ENCODE data around the gene NLGN1.

Gene NLGN1

GRCh38 chr3:173893835-173894234 lies 496.3 kb downstream of the NLGN1 start:
- no peak for DNase-seq (ENCODE audit: low read depth in 2 of 2, low spot score in 1 of 2)

DNA sequence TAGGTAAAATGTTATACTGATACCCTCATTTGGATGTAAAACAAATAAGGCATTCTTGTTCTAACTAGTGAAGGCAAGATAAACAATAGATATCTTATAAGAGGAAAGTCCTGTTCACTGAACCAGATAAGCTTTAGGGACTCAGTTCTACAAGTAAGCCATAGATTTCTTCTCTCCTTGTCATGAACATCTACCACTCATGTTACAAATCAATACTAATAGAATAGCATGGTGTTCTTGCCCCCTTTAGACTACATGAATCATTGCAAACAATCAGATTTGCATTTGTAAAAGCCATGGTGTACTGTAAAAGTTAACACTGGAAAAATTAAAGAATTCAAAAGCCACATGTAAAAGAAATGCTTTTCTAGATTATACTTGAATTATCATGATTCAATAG lies 500.1 kb downstream of the NLGN1 start:
- DNase-seq (ENCODE audit: low read depth in 2 of 2, low spot score in 1 of 2), result no peak

GRCh38 chr3:173901649-173902048 lies 504.1 kb downstream of the NLGN1 start:
- DNase-seq (ENCODE audit: low read depth in 2 of 2, low spot score in 1 of 2), result no peak

- no peak for DNase-seq (ENCODE audit: low read depth in 2 of 2, low spot score in 1 of 2)
Observed at GRCh38 chr3:173902401-173902800, 504.9 kb downstream of the NLGN1 start.

- no peak for DNase-seq (ENCODE audit: low read depth in 2 of 2, low spot score in 1 of 2)
Observed at GRCh38 chr3:173902871-173903270, 505.3 kb downstream of the NLGN1 start.

GRCh38 chr3:173905381-173905780 lies 507.8 kb downstream of the NLGN1 start:
- DNase-seq (ENCODE audit: low read depth in 2 of 2, low spot score in 1 of 2), result no peak

- DNase-seq (ENCODE audit: low read depth in 2 of 2, low spot score in 1 of 2), result no peak
Observed at GRCh38 chr3:173911446-173911845, 513.9 kb downstream of the NLGN1 start.

DNA sequence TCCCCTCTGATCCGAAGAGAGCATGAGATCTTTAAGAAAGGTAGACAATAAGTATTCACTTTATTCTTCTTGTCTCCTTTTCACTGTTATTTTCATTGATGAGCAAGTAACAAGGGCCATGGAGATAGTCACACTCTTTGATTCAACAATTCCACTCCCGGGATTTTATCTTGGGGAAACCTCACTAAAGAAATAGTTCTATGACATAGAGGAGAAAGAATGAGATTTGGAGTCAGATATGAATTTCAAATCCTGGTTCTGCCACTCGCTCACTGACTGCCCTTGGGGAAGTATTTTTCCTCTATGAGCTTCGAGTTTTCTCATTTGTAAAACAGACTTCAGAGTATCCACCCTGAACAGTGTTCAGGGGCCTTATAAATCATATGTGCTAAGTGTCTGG lies 514.6 kb downstream of the NLGN1 start:
- DNase-seq (ENCODE audit: low read depth in 2 of 2, low spot score in 1 of 2), result no peak

GRCh38 chr3:173913397-173913796 lies 515.9 kb downstream of the NLGN1 start:
- DNase-seq (ENCODE audit: low read depth in 2 of 2, low spot score in 1 of 2), result no peak

DNA sequence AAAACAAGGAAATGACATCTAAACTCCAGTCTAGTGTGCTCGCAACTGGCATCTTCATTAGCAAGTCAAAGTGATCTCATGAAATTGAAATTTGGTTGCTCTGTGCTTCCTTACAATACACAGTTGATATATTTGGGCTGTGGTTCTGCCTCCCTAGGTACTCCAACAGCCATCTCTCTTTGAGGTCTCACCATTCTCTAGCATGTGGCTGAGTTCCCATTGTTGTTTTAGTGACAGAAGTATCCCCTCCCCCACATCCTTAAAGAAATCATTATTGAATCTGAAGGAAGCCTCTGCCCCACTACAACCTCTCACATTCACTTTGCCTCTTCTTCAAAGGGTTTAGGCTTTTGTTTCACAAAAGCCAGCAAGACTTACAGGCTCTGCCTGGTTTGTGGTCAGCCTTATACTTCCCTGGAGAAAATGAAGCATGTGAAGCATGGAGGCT lies 516.5 kb downstream of the NLGN1 start:
- no peak for DNase-seq (ENCODE audit: low read depth in 2 of 2, low spot score in 1 of 2)

GRCh38 chr3:173916799-173917198 lies 519.3 kb downstream of the NLGN1 start:
- no peak for DNase-seq (ENCODE audit: low read depth in 2 of 2, low spot score in 1 of 2)

DNA sequence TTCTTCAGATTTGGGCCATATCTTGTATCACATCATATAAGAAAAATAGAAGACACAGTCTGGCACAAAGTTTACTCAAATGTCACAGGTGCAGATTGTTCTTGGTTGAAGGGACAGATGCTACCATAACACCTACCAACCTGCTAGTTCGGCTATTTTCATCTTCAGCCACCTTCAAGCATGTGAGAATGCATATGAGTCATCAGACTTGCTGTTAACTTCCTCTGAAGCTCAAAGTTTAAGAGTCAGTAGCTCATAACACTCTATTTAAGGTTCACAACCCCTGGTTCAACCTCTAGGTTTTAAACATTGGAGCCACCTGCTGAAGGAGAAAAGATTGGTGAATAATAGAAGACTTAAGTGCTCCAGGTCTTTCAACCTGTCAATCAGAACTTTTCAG lies 522.8 kb downstream of the NLGN1 start:
- DNase-seq (ENCODE audit: low read depth in 2 of 2, low spot score in 1 of 2), result no peak

DNA sequence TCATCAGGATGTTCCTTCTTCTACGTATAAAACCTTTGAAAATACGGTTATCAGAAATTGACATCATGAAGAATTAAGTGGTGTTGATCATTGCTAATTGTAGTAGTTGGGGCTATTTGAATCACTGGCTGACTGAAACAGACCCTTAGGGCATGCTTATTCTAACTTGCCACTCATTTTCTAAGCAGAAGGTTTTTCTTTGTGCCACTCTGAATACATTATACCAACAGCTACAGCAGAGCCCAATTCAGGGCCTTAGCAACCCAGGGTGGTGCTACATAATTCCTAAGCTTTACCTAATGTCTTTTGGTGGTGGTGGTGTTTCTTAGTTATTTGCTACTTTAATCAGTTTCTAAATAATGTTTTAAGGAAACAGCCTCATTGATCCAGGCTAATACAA lies 524.2 kb downstream of the NLGN1 start:
- no peak for DNase-seq (ENCODE audit: low read depth in 2 of 2, low spot score in 1 of 2)

DNA sequence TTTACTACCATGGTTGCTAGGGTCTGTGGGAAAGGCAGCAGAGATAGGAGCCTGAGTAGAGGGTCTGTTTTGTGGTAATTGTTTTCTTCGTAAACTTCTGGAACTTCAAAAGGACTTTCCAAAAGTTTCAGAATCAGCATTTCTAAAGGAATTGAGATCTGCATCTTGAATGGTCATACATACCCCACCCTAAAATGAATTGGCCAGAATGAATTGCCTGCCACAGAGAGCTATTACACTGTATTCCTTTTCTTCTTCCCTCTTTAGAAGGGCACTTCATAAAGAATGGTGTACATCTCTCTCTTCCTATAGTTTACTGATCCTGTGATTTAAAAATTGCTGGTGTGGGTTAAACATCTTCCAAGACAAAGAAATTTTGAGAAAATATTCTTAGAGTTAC lies 525.7 kb downstream of the NLGN1 start:
- DNase-seq (ENCODE audit: low read depth in 2 of 2, low spot score in 1 of 2), result no peak

DNA sequence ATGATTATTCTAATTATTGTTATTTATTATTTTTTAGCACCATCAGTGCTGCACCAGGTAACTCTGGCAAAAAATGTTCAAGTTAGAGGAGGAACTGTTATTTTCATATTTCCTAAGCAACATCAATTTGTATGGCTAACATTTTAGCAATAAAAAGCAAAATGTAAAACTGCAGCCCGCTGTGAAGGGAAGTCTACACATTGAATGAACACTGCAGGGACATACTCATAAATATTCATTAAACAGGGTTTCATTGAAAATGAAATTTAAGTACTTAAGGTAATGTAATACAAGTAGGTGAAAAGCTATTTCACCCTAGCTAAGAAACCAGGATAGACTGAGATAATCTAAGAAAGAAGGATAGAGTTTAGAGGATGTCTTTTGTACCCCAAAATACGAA lies 532.7 kb downstream of the NLGN1 start:
- DNase-seq (ENCODE audit: low read depth in 2 of 2, low spot score in 1 of 2), result no peak

GRCh38 chr3:173932624-173933023 lies 535.1 kb downstream of the NLGN1 start:
- no peak for DNase-seq (ENCODE audit: low read depth in 2 of 2, low spot score in 1 of 2)

GRCh38 chr3:173933113-173933512 lies 535.6 kb downstream of the NLGN1 start:
- no peak for DNase-seq (ENCODE audit: low read depth in 2 of 2, low spot score in 1 of 2)

GRCh38 chr3:173936316-173936715 lies 538.8 kb downstream of the NLGN1 start:
- DNase-seq (ENCODE audit: low read depth in 2 of 2, low spot score in 1 of 2), result no peak

DNA sequence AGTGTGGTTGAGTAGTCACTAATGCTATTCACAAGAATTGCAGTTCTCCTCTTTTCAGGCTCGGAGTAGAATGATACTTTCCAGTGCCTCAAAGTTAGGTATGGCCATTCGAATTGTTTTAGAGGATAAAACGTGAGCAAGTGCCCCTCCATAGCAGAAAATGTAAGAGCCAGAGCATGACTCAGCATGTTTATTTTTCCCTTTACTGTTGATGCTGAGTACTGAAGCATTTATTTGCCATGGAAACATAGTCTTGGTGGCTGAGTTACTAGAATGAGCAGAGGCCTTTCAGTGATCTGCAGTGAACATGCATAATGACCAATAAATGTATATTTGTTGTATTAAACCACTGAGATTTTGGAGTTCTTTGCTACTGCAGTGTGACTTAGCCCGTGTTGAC lies 540.6 kb downstream of the NLGN1 start:
- no peak for DNase-seq (ENCODE audit: low read depth in 2 of 2, low spot score in 1 of 2)

DNA sequence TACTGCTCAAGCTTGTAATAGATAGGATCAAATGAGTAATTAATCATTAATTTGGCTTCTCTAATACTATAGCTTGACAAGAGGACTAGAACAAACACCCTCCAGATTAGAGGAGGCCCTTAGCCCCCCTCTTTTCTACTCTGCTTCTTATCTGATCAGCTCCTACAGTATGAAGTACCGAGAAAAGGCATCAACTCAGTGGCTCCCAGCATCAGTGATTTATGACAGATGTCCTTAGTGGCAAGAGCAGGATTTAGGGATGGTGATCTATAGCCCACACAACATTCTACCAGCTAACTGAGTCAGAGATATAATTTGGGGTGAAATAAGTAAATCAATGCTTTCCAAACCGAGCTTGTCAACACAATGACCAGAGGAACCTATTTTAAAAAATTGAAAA lies 541.1 kb downstream of the NLGN1 start:
- no peak for DNase-seq (ENCODE audit: low read depth in 2 of 2, low spot score in 1 of 2)

- DNase-seq (ENCODE audit: low read depth in 2 of 2, low spot score in 1 of 2), result no peak
Observed at GRCh38 chr3:173939331-173939730, 541.8 kb downstream of the NLGN1 start.

GRCh38 chr3:173943264-173943663 lies 545.7 kb downstream of the NLGN1 start:
- no peak for DNase-seq (ENCODE audit: low read depth in 2 of 2, low spot score in 1 of 2)

GRCh38 chr3:173945170-173945569 lies 547.6 kb downstream of the NLGN1 start:
- DNase-seq (ENCODE audit: low read depth in 2 of 2, low spot score in 1 of 2), result no peak

GRCh38 chr3:173945806-173946205 lies 548.3 kb downstream of the NLGN1 start:
- no peak for DNase-seq (ENCODE audit: low read depth in 2 of 2, low spot score in 1 of 2)

Measured in stimulated activated CD8-positive, alpha-beta memory T cell treated with anti-CD3 and anti-CD28 coated beads, Interleukin-4, amount 100 ng/mL, for 1 hour (primary cell).